ENCODE measurements around the gene LRTM2. TPM values are rescaled to one million over a fixed set of nuclear protein-coding genes. Genes with fewer than 3 reads are reported as not detected.

LRTM2 gene
- polyA plus RNA-seq, 3 donors from 2014 or later = not detected

- H3K27me3 Mint-ChIP-seq (ENCODE audit: low read depth in 3 of 3) = peaks cover 2 to 6% (median 2%) of the 10 kb centered on the region in 3 donors
- H3K4me1 Mint-ChIP-seq = peaks cover 14 to 16% of the 10 kb centered on the region in 2 donors
- no peak overlapping the region for H3K27ac Mint-ChIP-seq
- no peaks in the 10 kb centered on the region for H3K9me3 Mint-ChIP-seq
- no peak for DNase-seq
- H3K36me3 Mint-ChIP-seq = no peaks in the 10 kb centered on the region
- H3K4me3 Mint-ChIP-seq = no peak overlapping the region
These were observed 19.7 kb upstream of the LRTM2 start for GRCh38 chr12:1800401-1801302.

- Mint-ChIP-seq H3K4me3 (no peak overlapping the region), H3K9me3 (no peaks in the 10 kb centered on the region), H3K27ac (no peak overlapping the region), H3K27me3 (ENCODE audit: low read depth in 3 of 3) (peaks cover 0 to 4% (median 0%) of the 10 kb centered on the region in 3 donors), H3K36me3 (no peaks in the 10 kb centered on the region), H3K4me1 (peaks cover 8 to 14% of the 10 kb centered on the region in 2 donors)
- no peak for DNase-seq
These were observed 18.9 kb upstream of the LRTM2 start for GRCh38 chr12:1801303-1801975.

- H3K27ac Mint-ChIP-seq = no peak overlapping the region
- H3K36me3 Mint-ChIP-seq = no peaks in the 10 kb centered on the region
- H3K4me3 Mint-ChIP-seq = no peak overlapping the region
- no peak for DNase-seq
- H3K4me1 Mint-ChIP-seq = peaks cover 20 to 32% of the 10 kb centered on the region in 2 donors
- peaks cover 0 to 2% (median 2%) of the 10 kb centered on the region in 3 donors for H3K27me3 Mint-ChIP-seq (ENCODE audit: low read depth in 3 of 3)
- no peaks in the 10 kb centered on the region for H3K9me3 Mint-ChIP-seq
These were observed 16.6 kb upstream of the LRTM2 start for GRCh38 chr12:1803736-1804135.

- Mint-ChIP-seq H3K36me3 (peaks cover 0 to 3% (median 0%) of the 10 kb centered on the region in 3 donors), H3K4me3 (peak overlapping the region in 3 of 5 donors; percentile 35 to 46 (median 43))
These were observed 15.6 kb upstream of the LRTM2 start for GRCh38 chr12:1804545-1805332.

GRCh38 chr12:1805441-1806081, 14.8 kb upstream of the LRTM2 start:
- peaks cover 0 to 2% (median 2%) of the 10 kb centered on the region in 3 donors for H3K27me3 Mint-ChIP-seq (ENCODE audit: low read depth in 3 of 3)
- no peak for DNase-seq
- no peaks in the 10 kb centered on the region for H3K9me3 Mint-ChIP-seq
- H3K4me3 Mint-ChIP-seq = no peak overlapping the region
- H3K27ac Mint-ChIP-seq = peak overlapping the region in 2 of 6 donors; percentile 55 to 73
- peaks cover 28 to 50% of the 10 kb centered on the region in 2 donors for H3K4me1 Mint-ChIP-seq
- H3K36me3 Mint-ChIP-seq = peaks cover 0 to 3% (median 0%) of the 10 kb centered on the region in 3 donors

More at GRCh38 chr12:1804545-1805332, 15.6 kb upstream of the LRTM2 start:
- H3K27me3 Mint-ChIP-seq (ENCODE audit: low read depth in 3 of 3) = peaks cover 0 to 2% (median 2%) of the 10 kb centered on the region in 3 donors
- peak; percentile 75 to 81 (median 78) for DNase-seq
- H3K27ac Mint-ChIP-seq = peak overlapping the region; percentile 23 to 85 (median 68)
- no peaks in the 10 kb centered on the region for H3K9me3 Mint-ChIP-seq
- H3K4me1 Mint-ChIP-seq = peaks cover 28 to 42% of the 10 kb centered on the region in 2 donors

- Mint-ChIP-seq H3K36me3 (peaks cover 0 to 3% (median 0%) of the 10 kb centered on the region in 3 donors), H3K27me3 (ENCODE audit: low read depth in 3 of 3) (peaks cover 0 to 5% (median 0%) of the 10 kb centered on the region in 3 donors), H3K4me1 (peaks cover 28 to 54% of the 10 kb centered on the region in 2 donors), H3K27ac (peak overlapping the region in 3 of 6 donors; percentile 50 to 70 (median 61)), H3K4me3 (peak overlapping the region in 2 of 5 donors; percentile 18 to 41), H3K9me3 (no peaks in the 10 kb centered on the region)
- DNase-seq = no peak
These were observed 13.9 kb upstream of the LRTM2 start for GRCh38 chr12:1806301-1807086.

- Mint-ChIP-seq H3K27me3 (ENCODE audit: low read depth in 3 of 3) (peaks cover 0 to 5% (median 1%) of the 10 kb centered on the region in 3 donors), H3K9me3 (no peaks in the 10 kb centered on the region), H3K36me3 (peaks cover 0 to 3% (median 0%) of the 10 kb centered on the region in 3 donors), H3K4me1 (peaks cover 28 to 62% of the 10 kb centered on the region in 2 donors), H3K4me3 (peak overlapping the region in 2 of 5 donors; percentile 18 to 41), H3K27ac (peak overlapping the region in 3 of 6 donors; percentile 61 to 78 (median 70))
- no peak for DNase-seq
These were observed 13.1 kb upstream of the LRTM2 start for GRCh38 chr12:1807087-1807860.

GRCh38 chr12:1808036-1808797, 12.1 kb upstream of the LRTM2 start:
- Mint-ChIP-seq H3K27ac (peak overlapping the region; percentile 60 to 93 (median 80)), H3K9me3 (no peaks in the 10 kb centered on the region), H3K36me3 (peaks cover 0 to 3% (median 0%) of the 10 kb centered on the region in 3 donors), H3K27me3 (ENCODE audit: low read depth in 3 of 3) (peaks cover 1 to 5% (median 5%) of the 10 kb centered on the region in 3 donors), H3K4me3 (peak overlapping the region in 2 of 5 donors; percentile 18 to 30), H3K4me1 (peaks cover 28 to 68% of the 10 kb centered on the region in 2 donors)
- DNase-seq = no peak

GRCh38 chr12:1808798-1809480, 11.4 kb upstream of the LRTM2 start:
- DNase-seq = peak; percentile 32 to 44 (median 39)
- H3K9me3 Mint-ChIP-seq = no peaks in the 10 kb centered on the region
- peak overlapping the region; percentile 71 to 93 (median 80) for H3K27ac Mint-ChIP-seq
- H3K4me3 Mint-ChIP-seq = peak overlapping the region in 3 of 5 donors; percentile 10 to 71 (median 66)
- peaks cover 1 to 7% (median 5%) of the 10 kb centered on the region in 3 donors for H3K27me3 Mint-ChIP-seq (ENCODE audit: low read depth in 3 of 3)
- H3K36me3 Mint-ChIP-seq = peaks cover 0 to 3% (median 0%) of the 10 kb centered on the region in 3 donors
- H3K4me1 Mint-ChIP-seq = peaks cover 28 to 71% of the 10 kb centered on the region in 2 donors

GRCh38 chr12:1809591-1810190, 10.7 kb upstream of the LRTM2 start:
- Mint-ChIP-seq H3K9me3 (no peaks in the 10 kb centered on the region), H3K4me1 (peaks cover 22 to 68% of the 10 kb centered on the region in 2 donors), H3K4me3 (peak overlapping the region in 2 of 5 donors; percentile 66 to 74), H3K27me3 (ENCODE audit: low read depth in 3 of 3) (peaks cover 2 to 9% (median 5%) of the 10 kb centered on the region in 3 donors), H3K36me3 (peaks cover 0 to 3% (median 0%) of the 10 kb centered on the region in 3 donors), H3K27ac (peak overlapping the region in 4 of 6 donors; percentile 28 to 78 (median 62))
- DNase-seq = no peak

All from immature natural killer cell (primary cell).